Stomach (tissue), 9 donors: ENCODE data around the gene SRCIN1. TPM values are rescaled to one million over a fixed set of nuclear protein-coding genes. Genes with fewer than 3 reads are reported as not detected.

ENCODE experiments used
- DNase-seq, 2 donors: peaks; one replicate each; pipeline versions ENCODE4 v3.0.0 to v3.0.0-alpha.2; 2013 to 2019
- H3K27ac ChIP-seq, 5 donors: fragments of 200-600 bp in 4 of 5; sonication (generic) in 4 of 5; one replicate each; pipeline ENCODE4 v1.5.1; 2013 to 2019; ENCODE audit warnings: mild to moderate bottlenecking in 1 of 5, moderate library complexity in 1 of 5
- H3K27me3 ChIP-seq, 3 donors: fragments of 200-600 bp; sonication (generic); one replicate each; pipeline ENCODE4 v1.5.1; 2017 to 2019; ENCODE audit warnings: mixed run types in 1 of 3
- H3K36me3 ChIP-seq, 4 donors: fragments of 200-600 bp; sonication (generic); 1 replicate in 3 of 4; 2 replicates in 1 of 4; pipeline ENCODE4 v1.5.1; 2016 to 2019
- H3K4me1 ChIP-seq, 4 donors: fragments of 200-600 bp; sonication (generic); one replicate each; pipeline ENCODE4 v1.5.1; 2016 to 2019
- H3K4me3 ChIP-seq, 4 donors: fragments of 200-600 bp; sonication (generic) in 3 of 4; one replicate each; pipeline ENCODE4 v1.5.1; 2016 to 2019; ENCODE audit warnings: mild to moderate bottlenecking in 1 of 4
- H3K9me3 ChIP-seq, 4 donors: fragments of 200-600 bp; sonication (generic); one replicate each; pipeline ENCODE4 v1.5.1; 2016 to 2019
- EP300 ChIP-seq: sonication (generic); formaldehyde crosslinking; IDR thresholded peaks from one replicate; pipeline ENCODE4 v1.6.1; 2017; ENCODE audit warnings: antibody characterized with exemption
- POLR2A ChIP-seq, 4 donors: fragments of 450-650 bp; IDR thresholded peaks; one replicate each; pipeline ENCODE4 v1.6.1; 2016; ENCODE audit warnings: antibody characterized with exemption in 4 of 4, control low read depth in 2 of 4, mild to moderate bottlenecking in 1 of 4, moderate library complexity in 1 of 4
- POLR2AphosphoS5 ChIP-seq, 3 donors: sonication (generic); formaldehyde crosslinking; IDR thresholded peaks; one replicate each; pipeline ENCODE4 v1.6.1; 2016; ENCODE audit warnings: antibody characterized with exemption in 3 of 3
- WGBS, 5 donors: extraction: QIAGEN DNeasy Blood & Tissue Kit in 3 of 5; methylation state at CpG; one replicate each; pipeline versions ENCODE4 v1.1.5 to v1.1.7; 2013 to 2018; 5-methylcytosine and 5-hydroxymethylcytosine counted together
- intact Hi-C: fragments of 100-400 bp; cut with DNase I; formaldehyde crosslinking; loops from one replicate; pipeline ENCODE4 v1.15.1; 2023; ENCODE audit warnings: low total_unique reads
- polyA plus RNA-seq, 3 donors: library from polyadenylated mRNA; stranded (reverse); fragments of 200-250 nt; gene quantifications; one replicate each; pipeline ENCODE4 v1.2.3, GENCODE V29; 2013
- total RNA-seq, 5 donors: library from RNA; depleted of rRNA; stranded (reverse); fragments of >200 nt; gene quantifications; one replicate each; pipeline versions ENCODE4 v1.1.0 to v1.2.3, GENCODE V29; 2014 to 2016
- TF ChIP-seq, protein P1 (sequence below), 7 experiments: fragments of 450-650 bp in 4 of 7; fragments of 200-600 bp in 3 of 7; sonication (generic) in 3 of 7; IDR thresholded peaks; one replicate each; pipeline ENCODE4 v1.5.1; 2016 to 2019; ENCODE audit warnings: antibody characterized with exemption in 7 of 7, control low read depth in 2 of 7, mild to moderate bottlenecking in 1 of 7
- donor health status: healthy with polysubstance abuse.
- donor health status: Bipolar disorder and iron deficiency.
- donor health status: healthy.

Gene SRCIN1
- total and polyA plus RNA-seq, 8 donors: 0.29 to 21.9 (median 1.9) TPM

GRCh38 chr17:38546396-38546795, 59.4 kb downstream of the SRCIN1 start:
- no peak for DNase-seq
- 89 to 95% (median 91%) methylated on average over 11 of the region's 11 CpGs for WGBS, 5 donors
- TF ChIP-seq POLR2A (IDR thresholded peaks at IDR 0.05) (no peak), POLR2AphosphoS5 (IDR thresholded peaks at IDR 0.05) (no peak), EP300 (no peak)
- TF ChIP-seq, protein P1, sequence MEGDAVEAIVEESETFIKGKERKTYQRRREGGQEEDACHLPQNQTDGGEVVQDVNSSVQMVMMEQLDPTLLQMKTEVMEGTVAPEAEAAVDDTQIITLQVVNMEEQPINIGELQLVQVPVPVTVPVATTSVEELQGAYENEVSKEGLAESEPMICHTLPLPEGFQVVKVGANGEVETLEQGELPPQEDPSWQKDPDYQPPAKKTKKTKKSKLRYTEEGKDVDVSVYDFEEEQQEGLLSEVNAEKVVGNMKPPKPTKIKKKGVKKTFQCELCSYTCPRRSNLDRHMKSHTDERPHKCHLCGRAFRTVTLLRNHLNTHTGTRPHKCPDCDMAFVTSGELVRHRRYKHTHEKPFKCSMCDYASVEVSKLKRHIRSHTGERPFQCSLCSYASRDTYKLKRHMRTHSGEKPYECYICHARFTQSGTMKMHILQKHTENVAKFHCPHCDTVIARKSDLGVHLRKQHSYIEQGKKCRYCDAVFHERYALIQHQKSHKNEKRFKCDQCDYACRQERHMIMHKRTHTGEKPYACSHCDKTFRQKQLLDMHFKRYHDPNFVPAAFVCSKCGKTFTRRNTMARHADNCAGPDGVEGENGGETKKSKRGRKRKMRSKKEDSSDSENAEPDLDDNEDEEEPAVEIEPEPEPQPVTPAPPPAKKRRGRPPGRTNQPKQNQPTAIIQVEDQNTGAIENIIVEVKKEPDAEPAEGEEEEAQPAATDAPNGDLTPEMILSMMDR (IDR thresholded peaks at IDR 0.05): no peak
- Histone ChIP-seq H3K27me3 (peaks cover 0 to 80% (median 0%) of the 10 kb centered on the region in 3 donors), H3K9me3 (no peaks in the 10 kb centered on the region), H3K4me1 (peaks cover 0 to 7% (median 0%) of the 10 kb centered on the region in 4 donors), H3K27ac (no peak overlapping the region), H3K36me3 (no peaks in the 10 kb centered on the region), H3K4me3 (no peak overlapping the region)
- intact Hi-C loops: no loop called here

- Histone ChIP-seq H3K27me3 (peaks cover 0 to 76% (median 0%) of the 10 kb centered on the region in 3 donors), H3K4me3 (no peak overlapping the region), H3K36me3 (no peaks in the 10 kb centered on the region), H3K27ac (no peak overlapping the region), H3K9me3 (no peaks in the 10 kb centered on the region), H3K4me1 (peaks cover 0 to 3% (median 0%) of the 10 kb centered on the region in 4 donors)
- 74 to 83% (median 78%) methylated on average over 11 to 12 of the region's 12 CpGs for WGBS, 5 donors
- TF ChIP-seq, protein P1 (IDR thresholded peaks at IDR 0.05): no peak
- no peak for TF ChIP-seq POLR2AphosphoS5 (IDR thresholded peaks at IDR 0.05)
- no peak for TF ChIP-seq EP300
- no peak for TF ChIP-seq POLR2A (IDR thresholded peaks at IDR 0.05)
- DNase-seq: no peak
- intact Hi-C loops: no loop called here
Measured at GRCh38 chr17:38545531-38546225, 60.1 kb downstream of the SRCIN1 start.

- 89 to 95% (median 92%) methylated on average over 5 to 7 of the region's 7 CpGs for WGBS, 5 donors
- no peak overlapping the region for H3K27ac ChIP-seq
- no peaks in the 10 kb centered on the region for H3K36me3 ChIP-seq
- H3K9me3 ChIP-seq: no peaks in the 10 kb centered on the region
- TF ChIP-seq POLR2AphosphoS5 (IDR thresholded peaks at IDR 0.05) (no peak), POLR2A (IDR thresholded peaks at IDR 0.05) (no peak), EP300 (no peak)
- TF ChIP-seq, protein P1 (IDR thresholded peaks at IDR 0.05): no peak
- H3K4me1 ChIP-seq: no peaks in the 10 kb centered on the region
- intact Hi-C loops: no loop called here
- H3K27me3 ChIP-seq: peaks cover 0 to 73% (median 0%) of the 10 kb centered on the region in 3 donors
- no peak for DNase-seq
- no peak overlapping the region for H3K4me3 ChIP-seq
Measured at GRCh38 chr17:38544839-38545209, 60.9 kb downstream of the SRCIN1 start.

- Histone ChIP-seq H3K4me1 (peaks cover 0 to 4% (median 0%) of the 10 kb centered on the region in 4 donors), H3K36me3 (no peaks in the 10 kb centered on the region), H3K27ac (no peak overlapping the region), H3K27me3 (peaks cover 0 to 69% (median 0%) of the 10 kb centered on the region in 3 donors), H3K4me3 (no peak overlapping the region), H3K9me3 (no peaks in the 10 kb centered on the region)
- TF ChIP-seq EP300 (no peak), POLR2A (IDR thresholded peaks at IDR 0.05) (no peak), POLR2AphosphoS5 (IDR thresholded peaks at IDR 0.05) (no peak)
- TF ChIP-seq, protein P1 (IDR thresholded peaks at IDR 0.05): no peak
- peak in 1 of 2 donors; percentile 1 for DNase-seq
- intact Hi-C loops: no loop called here
- 70 to 87% (median 83%) methylated on average over 9 to 10 of the region's 10 CpGs for WGBS, 5 donors
Measured at GRCh38 chr17:38544175-38544838, 61.4 kb downstream of the SRCIN1 start.
